Ureter (tissue), 1 donor: ENCODE measurements around the gene HNF1B. TPM values are rescaled to one million over a fixed set of nuclear protein-coding genes. Genes with fewer than 3 reads are reported as not detected.
"Not testable (repeated sequence)": the region's sequence is repeated elsewhere in the genome, so short reads cannot be mapped to it uniquely, and the experiment has no call there.

Experiments used
- DNase-seq: peaks from one replicate; pipeline ENCODE4 v3.0.0-alpha.2; 2020; ENCODE audit warnings: low spot score
- total RNA-seq: library from RNA; stranded (reverse); gene quantifications from one replicate; pipeline ENCODE4 v1.2.4, GENCODE V29; 2023
- donor health status: DM: yes; HTN: yes; CAD: no.

The HNF1B gene
- total RNA-seq: 31.5 TPM

GRCh38 chr17:37744961-37745800, at the start of gene HNF1B:
TSS of gene HNF1B (minus strand) at chr17:37745059. CDS start at chr17:37744884, 175 bp downstream.
- DNase-seq: peak; percentile 71

GRCh38 chr17:37792787-37793186, 47.9 kb upstream of the HNF1B start:
- no peak for DNase-seq

- no peak for DNase-seq
These were observed 46.9 kb upstream of the HNF1B start for GRCh38 chr17:37791447-37792399.

- no peak for DNase-seq
These were observed 45.1 kb upstream of the HNF1B start for GRCh38 chr17:37789771-37790541.

GRCh38 chr17:37789021-37789565, 44.2 kb upstream of the HNF1B start:
- no peak for DNase-seq

GRCh38 chr17:37788526-37788925, 43.7 kb upstream of the HNF1B start:
- DNase-seq: no peak

- DNase-seq: no peak
These were observed 42.3 kb upstream of the HNF1B start for GRCh38 chr17:37787055-37787757.

- DNase-seq: no peak
These were observed 41.6 kb upstream of the HNF1B start for GRCh38 chr17:37786481-37786880.

- not testable (repeated sequence) for DNase-seq
These were observed 37.6 kb upstream of the HNF1B start for GRCh38 chr17:37782460-37782859.

- no peak for DNase-seq
These were observed 36.6 kb upstream of the HNF1B start for GRCh38 chr17:37781451-37781850.

GRCh38 chr17:37779554-37779953, 34.7 kb upstream of the HNF1B start:
- DNase-seq: no peak

GRCh38 chr17:37774504-37774903, 29.6 kb upstream of the HNF1B start:
- no peak for DNase-seq

GRCh38 chr17:37772982-37773381, 28.1 kb upstream of the HNF1B start:
- no peak for DNase-seq

- peak; percentile 48 for DNase-seq
These were observed 26.0 kb upstream of the HNF1B start for GRCh38 chr17:37770631-37771518.

GRCh38 chr17:37769050-37769449, 24.2 kb upstream of the HNF1B start:
- no peak for DNase-seq

- DNase-seq: no peak
These were observed 23.6 kb upstream of the HNF1B start for GRCh38 chr17:37768438-37768837.

GRCh38 chr17:37766971-37767370, 22.1 kb upstream of the HNF1B start:
- DNase-seq: no peak

GRCh38 chr17:37764383-37764782, 19.5 kb upstream of the HNF1B start:
- no peak for DNase-seq

- DNase-seq: no peak
These were observed 17.8 kb upstream of the HNF1B start for GRCh38 chr17:37762666-37763065.

GRCh38 chr17:37761961-37762360, 17.1 kb upstream of the HNF1B start:
- DNase-seq: no peak
